Ecto neural progenitor cell (in vitro differentiated cells): ENCODE results near the gene SDK1.
"Not testable (repeated sequence)": the region's sequence is repeated elsewhere in the genome, so short reads cannot be mapped to it uniquely, and the experiment has no call there.

Source experiments
- DNase-seq: peaks from one replicate; pipeline ENCODE4 v3.0.0-alpha.2; 2018; ENCODE audit warnings: low spot score

SDK1 gene

GRCh38 chr7:4270941-4271715 lies 970.1 kb downstream of the SDK1 start:
- no peak for DNase-seq

GRCh38 chr7:4271716-4272015 lies 970.6 kb downstream of the SDK1 start:
- DNase-seq: no peak

GRCh38 chr7:4272141-4272540 lies 971.1 kb downstream of the SDK1 start:
- no peak for DNase-seq

- DNase-seq: no peak
Observed at GRCh38 chr7:4273566-4274230, 972.6 kb downstream of the SDK1 start.

- DNase-seq: no peak
Observed at GRCh38 chr7:4274286-4274685, 973.2 kb downstream of the SDK1 start.

- no peak for DNase-seq
Observed at GRCh38 chr7:4277936-4278335, 976.9 kb downstream of the SDK1 start.

- DNase-seq: no peak
Observed at GRCh38 chr7:4279216-4279615, 978.2 kb downstream of the SDK1 start.

- no peak for DNase-seq
Observed at GRCh38 chr7:4281231-4281993, 980.4 kb downstream of the SDK1 start.

GRCh38 chr7:4282434-4283223 lies 981.6 kb downstream of the SDK1 start:
- DNase-seq: no peak

- no peak for DNase-seq
Observed at GRCh38 chr7:4286351-4286750, 985.3 kb downstream of the SDK1 start.

- DNase-seq: no peak
Observed at GRCh38 chr7:4288791-4289394, 987.8 kb downstream of the SDK1 start.

- no peak for DNase-seq
Observed at GRCh38 chr7:4297165-4297917, 996.3 kb downstream of the SDK1 start.

GRCh38 chr7:4297918-4298219 lies 996.8 kb downstream of the SDK1 start:
- DNase-seq: no peak

- no peak for DNase-seq
Observed at GRCh38 chr7:4299431-4299830, 998.4 kb downstream of the SDK1 start.

- no peak for DNase-seq
Observed at GRCh38 chr7:4302203-4302905, 1001.3 kb downstream of the SDK1 start.

- DNase-seq: no peak
Observed at GRCh38 chr7:4307316-4308204, 1006.5 kb downstream of the SDK1 start.

GRCh38 chr7:4308205-4308590 lies 1007.1 kb downstream of the SDK1 start:
- DNase-seq: no peak

- DNase-seq: not testable (repeated sequence)
Observed at GRCh38 chr7:4313911-4314310, 1012.9 kb downstream of the SDK1 start.

GRCh38 chr7:4314316-4314715 lies 1013.3 kb downstream of the SDK1 start:
- DNase-seq: not testable (repeated sequence)
